CD1c-positive myeloid dendritic cell (primary cell): ENCODE measurements around the gene PLA2G4D.

ENCODE experiments used
- DNase-seq: peaks from one replicate; pipeline ENCODE4 v3.0.0-alpha.2; 2016; ENCODE audit errors: extremely low spot score

PLA2G4D gene

GRCh38 chr15:42027521-42027920 is 66.8 kb downstream of the PLA2G4D start:
- DNase-seq, result no peak

DNA sequence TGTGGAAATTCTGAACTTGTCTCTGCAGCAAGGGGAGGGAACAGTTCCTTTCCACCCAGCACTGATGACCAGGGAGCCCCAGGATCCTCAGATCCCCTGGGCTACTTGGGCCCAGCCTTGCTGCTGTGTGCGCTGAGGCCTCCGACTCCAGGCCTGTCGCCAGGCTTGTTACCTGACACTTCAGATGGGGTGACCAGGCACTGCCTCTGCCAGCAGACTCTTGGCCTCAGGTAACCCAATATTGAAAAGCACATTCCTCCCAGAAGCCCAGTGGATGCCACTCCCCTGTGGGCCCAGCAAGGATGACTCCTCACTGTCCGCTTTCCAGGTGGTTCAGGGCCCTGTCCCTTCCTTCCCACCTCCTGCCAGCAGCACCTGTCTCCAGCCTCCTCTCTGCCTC is 70.1 kb downstream of the PLA2G4D start:
- DNase-seq, result no peak

GRCh38 chr15:42021593-42021992 is 72.8 kb downstream of the PLA2G4D start:
- no peak for DNase-seq

DNA sequence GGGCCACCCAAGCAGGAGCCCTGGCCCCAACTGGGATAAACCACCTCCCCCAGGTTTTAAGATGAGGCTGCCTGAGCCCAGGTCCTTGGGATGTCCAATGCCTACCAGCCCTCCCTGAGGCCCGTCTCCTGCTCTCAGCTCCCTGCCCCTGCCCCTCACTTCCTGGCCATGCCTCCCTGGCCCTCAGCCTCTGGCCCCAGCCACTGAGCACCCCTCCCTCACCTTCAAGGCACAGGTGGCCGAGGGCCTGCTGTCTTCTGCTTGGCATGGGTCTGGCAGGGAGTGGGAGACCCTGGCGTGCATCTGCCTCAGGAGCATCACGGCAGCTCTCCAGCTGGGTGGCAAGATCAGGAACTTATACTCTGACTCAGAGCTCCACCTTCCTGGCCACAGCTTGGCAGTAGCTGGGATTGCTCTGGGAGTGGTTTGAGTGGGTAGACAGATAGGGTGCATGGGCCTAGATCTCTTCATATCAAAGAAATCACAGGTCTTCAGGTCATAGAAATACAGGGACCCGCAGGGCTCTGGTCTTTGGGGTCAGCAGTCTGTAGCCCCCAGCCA is 73.6 kb downstream of the PLA2G4D start, which contains the start of gene PLA2G4E:
Gene PLA2G4E, minus strand, starts transcription at position 330 of the 561 bp plus-strand sequence. Its CDS starts 12 bp downstream, at position 318.
- DNase-seq, result no peak

DNA sequence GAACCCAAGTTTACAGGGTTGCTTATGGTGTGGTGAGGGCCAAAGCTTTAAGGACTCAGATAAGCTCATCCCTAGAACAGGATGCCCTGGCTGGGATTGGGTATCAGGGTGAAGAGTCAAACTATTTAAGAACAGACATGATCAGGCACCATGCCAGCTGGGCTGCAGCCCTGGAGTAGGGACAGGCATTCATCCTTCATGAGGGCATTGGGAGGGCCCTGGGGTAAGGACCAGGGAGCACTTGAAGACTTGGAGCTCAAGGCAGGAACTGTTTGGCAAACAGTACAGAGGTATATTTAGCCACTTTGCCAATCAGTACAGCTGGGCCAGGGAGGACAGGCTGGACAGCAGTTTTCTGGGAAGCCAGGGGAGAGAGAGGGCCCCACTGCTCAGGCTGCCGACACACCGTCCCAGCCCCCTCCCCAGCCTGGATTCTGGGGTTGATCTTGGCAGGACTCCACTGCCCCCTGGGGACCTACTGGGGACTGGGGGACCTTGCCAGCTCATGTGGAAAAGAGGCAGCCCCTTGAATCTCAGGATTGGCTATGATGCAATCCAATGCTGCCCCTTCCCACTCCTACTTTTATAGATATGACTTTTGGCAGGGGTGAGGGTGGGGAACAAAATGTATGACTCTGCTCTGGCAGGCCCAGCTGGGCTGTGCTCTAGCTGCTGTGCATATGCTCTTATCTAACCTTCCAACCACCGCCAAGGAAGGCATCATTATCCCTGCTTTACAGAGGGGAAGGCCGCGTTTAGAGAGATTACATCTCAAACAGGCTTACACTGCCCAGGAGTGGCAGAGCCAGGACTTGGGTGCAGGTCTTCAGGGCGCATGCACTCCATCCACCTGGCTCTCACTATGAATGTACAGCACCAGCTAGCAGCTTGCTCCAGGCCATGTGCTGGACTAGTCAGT is 75.8 kb downstream of the PLA2G4D start:
- DNase-seq, result no peak
